Measurements from ENCODE around the gene IRAK2. TPM values are rescaled to one million over a fixed set of nuclear protein-coding genes. Genes with fewer than 3 reads are reported as not detected.

The IRAK2 gene
- total and polyA plus RNA-seq, 9 donors: 1.1 to 2.3 (median 1.5) TPM

DNA sequence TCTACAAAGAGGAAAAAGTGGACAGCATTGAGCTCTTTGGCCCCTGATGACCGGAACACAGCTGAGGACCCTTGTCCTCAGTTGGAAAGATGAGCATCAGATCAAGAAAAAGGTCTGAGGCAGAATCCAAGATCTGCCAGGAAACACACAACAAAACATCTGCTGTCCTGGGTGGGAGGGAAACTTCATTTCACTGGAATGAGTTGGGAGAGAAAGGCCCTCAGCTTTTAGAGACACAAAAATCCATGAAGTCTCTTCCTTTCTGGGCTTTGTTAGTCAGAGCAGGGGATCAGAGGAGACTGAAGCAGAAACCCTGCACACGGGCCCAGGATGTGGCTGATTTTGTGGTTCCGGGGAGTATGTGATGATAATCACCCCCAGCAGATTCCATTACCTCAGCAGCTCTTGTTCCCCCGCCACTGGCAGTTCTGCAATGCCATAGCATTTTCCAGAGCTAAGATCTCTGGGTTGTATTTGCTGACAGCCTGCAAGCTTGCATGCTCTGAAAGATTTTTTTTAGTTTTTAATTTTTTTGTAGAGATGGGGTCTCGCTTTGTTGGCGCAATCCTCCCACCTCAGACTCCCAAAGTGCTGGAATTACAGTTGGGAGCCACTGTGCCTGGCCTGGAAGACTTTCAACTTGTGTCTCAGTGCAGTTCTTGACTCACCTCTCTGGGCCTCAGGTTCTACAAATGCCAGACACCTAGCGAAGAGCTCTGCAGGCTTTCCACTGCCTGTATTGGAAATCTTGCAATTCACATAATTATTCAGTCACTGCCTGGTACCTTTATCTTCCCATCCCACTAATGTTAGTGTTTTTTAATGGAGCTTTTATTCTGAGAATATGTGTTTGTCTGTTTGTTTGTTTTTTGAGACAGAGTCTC lies 77.7 kb downstream of the IRAK2 start:
- no peak overlapping the region for H3K27ac ChIP-seq
- H3K27me3 ChIP-seq: no peaks in the 10 kb centered on the region
- no peak overlapping the region for H3K4me3 ChIP-seq
- H3K36me3 ChIP-seq: no peaks in the 10 kb centered on the region
- H3K9me3 ChIP-seq: no peaks in the 10 kb centered on the region
- no peak for TF ChIP-seq EP300 (IDR thresholded peaks at IDR 0.05)
- TF ChIP-seq, protein P1, sequence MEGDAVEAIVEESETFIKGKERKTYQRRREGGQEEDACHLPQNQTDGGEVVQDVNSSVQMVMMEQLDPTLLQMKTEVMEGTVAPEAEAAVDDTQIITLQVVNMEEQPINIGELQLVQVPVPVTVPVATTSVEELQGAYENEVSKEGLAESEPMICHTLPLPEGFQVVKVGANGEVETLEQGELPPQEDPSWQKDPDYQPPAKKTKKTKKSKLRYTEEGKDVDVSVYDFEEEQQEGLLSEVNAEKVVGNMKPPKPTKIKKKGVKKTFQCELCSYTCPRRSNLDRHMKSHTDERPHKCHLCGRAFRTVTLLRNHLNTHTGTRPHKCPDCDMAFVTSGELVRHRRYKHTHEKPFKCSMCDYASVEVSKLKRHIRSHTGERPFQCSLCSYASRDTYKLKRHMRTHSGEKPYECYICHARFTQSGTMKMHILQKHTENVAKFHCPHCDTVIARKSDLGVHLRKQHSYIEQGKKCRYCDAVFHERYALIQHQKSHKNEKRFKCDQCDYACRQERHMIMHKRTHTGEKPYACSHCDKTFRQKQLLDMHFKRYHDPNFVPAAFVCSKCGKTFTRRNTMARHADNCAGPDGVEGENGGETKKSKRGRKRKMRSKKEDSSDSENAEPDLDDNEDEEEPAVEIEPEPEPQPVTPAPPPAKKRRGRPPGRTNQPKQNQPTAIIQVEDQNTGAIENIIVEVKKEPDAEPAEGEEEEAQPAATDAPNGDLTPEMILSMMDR (IDR thresholded peaks at IDR 0.05): no peak
- TF ChIP-seq POLR2A (IDR thresholded peaks at IDR 0.05): no peak
- 64 to 73% (median 70%) methylated on average over 7 of the region's 7 CpGs for WGBS, 3 donors
- H3K4me1 ChIP-seq (ENCODE audit: insufficient read depth): no peaks in the 10 kb centered on the region
- no peak for DNase-seq
- intact Hi-C loops (cut with DNase I): no loop called here

DNA sequence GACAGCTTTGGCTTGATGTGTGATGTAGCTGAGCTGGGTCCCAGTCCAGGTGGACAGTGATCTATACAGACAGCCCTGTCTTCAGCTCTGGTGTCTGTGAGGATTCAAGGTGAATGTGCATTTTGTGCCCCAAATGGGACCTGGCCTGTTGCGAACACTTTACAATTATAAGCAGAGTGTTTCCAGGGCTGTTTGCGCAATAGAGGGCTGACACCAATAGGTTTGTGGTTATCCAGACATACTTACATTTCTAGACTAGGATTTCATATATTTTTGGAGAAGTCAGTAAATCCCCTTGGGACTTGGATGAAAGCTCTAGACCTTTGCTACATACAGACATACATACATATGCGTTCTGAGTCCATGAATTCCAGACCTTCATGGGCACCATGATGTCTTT lies 79.3 kb downstream of the IRAK2 start:
- Histone ChIP-seq H3K4me3 (no peak overlapping the region), H3K27ac (no peak overlapping the region), H3K36me3 (no peaks in the 10 kb centered on the region), H3K4me1 (ENCODE audit: insufficient read depth) (peaks cover 3% of the 10 kb centered on the region), H3K27me3 (no peaks in the 10 kb centered on the region), H3K9me3 (no peaks in the 10 kb centered on the region)
- WGBS, 3 donors: 66 to 85% (median 82%) methylated on average over 3 of the region's 3 CpGs
- no peak for DNase-seq
- intact Hi-C loops (cut with DNase I): no loop called here
- TF ChIP-seq, protein P1 (IDR thresholded peaks at IDR 0.05): no peak
- TF ChIP-seq POLR2A (IDR thresholded peaks at IDR 0.05) (no peak), EP300 (IDR thresholded peaks at IDR 0.05) (no peak)

DNA sequence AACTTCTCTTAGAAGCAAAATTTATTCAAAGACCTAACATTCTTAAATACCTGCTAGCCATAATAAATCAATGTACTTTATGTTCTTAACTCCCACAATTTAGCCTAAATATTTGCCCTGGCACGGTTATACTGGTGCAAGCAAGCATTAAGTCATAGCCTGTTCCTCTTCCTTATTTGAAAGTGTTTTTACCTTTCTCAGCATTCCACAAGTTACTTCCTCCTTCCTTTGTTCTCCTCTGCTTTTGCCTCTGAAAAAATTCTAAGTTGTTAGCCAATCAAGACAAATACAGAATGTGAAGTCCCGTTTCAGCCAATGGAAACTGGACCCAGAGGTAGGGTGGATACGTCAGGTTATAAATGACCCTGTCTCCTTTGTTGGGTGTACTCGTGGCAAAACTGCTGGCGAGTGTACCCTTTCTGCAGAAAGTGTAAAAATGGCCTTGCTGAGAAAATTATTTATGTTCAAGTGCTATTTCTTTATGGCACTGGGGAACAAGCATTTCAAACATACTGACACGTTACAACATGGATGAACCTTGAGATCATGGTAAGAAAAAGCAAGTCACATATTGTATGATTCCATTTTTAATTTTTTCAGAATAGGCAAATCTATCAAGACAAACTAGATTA lies 80.5 kb downstream of the IRAK2 start:
- DNase-seq: no peak
- TF ChIP-seq EP300 (IDR thresholded peaks at IDR 0.05) (no peak), POLR2A (IDR thresholded peaks at IDR 0.05) (no peak)
- TF ChIP-seq, protein P1 (IDR thresholded peaks at IDR 0.05): no peak
- Histone ChIP-seq H3K36me3 (no peaks in the 10 kb centered on the region), H3K9me3 (no peaks in the 10 kb centered on the region), H3K27ac (no peak overlapping the region), H3K4me3 (no peak overlapping the region), H3K27me3 (no peaks in the 10 kb centered on the region), H3K4me1 (ENCODE audit: insufficient read depth) (peaks cover 9% of the 10 kb centered on the region)
- intact Hi-C loops (cut with DNase I): no loop called here
- WGBS, 3 donors: 91 to 95% (median 93%) methylated on average over 6 of the region's 6 CpGs

DNA sequence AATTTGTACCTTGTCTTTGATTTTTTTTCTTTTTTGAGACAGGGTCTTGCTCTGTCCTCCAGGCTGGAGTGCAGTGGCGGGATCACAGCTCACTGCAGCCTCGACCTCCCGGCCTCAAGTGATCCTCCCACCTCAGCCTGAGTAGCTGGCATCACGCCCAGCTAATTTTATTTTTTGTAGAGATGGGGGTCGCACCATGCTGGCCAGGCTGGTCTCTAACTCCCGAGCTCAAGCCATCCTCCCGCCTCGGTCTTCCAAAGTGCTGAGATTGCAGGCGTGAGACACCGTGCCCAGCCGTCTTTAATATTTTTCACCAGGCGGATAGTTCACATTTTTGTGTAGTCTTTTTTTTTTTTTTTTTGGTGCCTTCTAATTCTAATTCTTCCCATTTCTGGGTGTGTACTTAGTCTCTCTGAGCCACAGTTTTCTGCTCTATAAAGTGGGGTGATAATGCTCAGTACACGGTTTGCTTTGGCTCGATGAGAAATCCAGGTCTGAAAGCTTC lies 83.0 kb downstream of the IRAK2 start:
- TF ChIP-seq, protein P1 (IDR thresholded peaks at IDR 0.05): no peak
- TF ChIP-seq EP300 (IDR thresholded peaks at IDR 0.05) (no peak), POLR2A (IDR thresholded peaks at IDR 0.05) (no peak)
- peak overlapping the region in 1 of 2 donors; percentile 91 for H3K27ac ChIP-seq
- no peaks in the 10 kb centered on the region for H3K9me3 ChIP-seq
- peak in 4 of 5 donors; percentile 27 to 44 (median 36) for DNase-seq
- no peaks in the 10 kb centered on the region for H3K36me3 ChIP-seq
- intact Hi-C loops (cut with DNase I): no loop called here
- H3K4me3 ChIP-seq: peak overlapping the region; percentile 75
- peaks cover 9% of the 10 kb centered on the region for H3K4me1 ChIP-seq (ENCODE audit: insufficient read depth)
- H3K27me3 ChIP-seq: no peaks in the 10 kb centered on the region
- WGBS, 3 donors: 2 to 6% (median 2%) methylated on average over 14 of the region's 14 CpGs

All from ovary (tissue), 9 donors.